ENCODE measurements around the gene CDH13.

CDH13 gene

GRCh38 chr16:82793528-82794245, 166.9 kb downstream of the CDH13 start:
- DNase-seq: no peak

DNA sequence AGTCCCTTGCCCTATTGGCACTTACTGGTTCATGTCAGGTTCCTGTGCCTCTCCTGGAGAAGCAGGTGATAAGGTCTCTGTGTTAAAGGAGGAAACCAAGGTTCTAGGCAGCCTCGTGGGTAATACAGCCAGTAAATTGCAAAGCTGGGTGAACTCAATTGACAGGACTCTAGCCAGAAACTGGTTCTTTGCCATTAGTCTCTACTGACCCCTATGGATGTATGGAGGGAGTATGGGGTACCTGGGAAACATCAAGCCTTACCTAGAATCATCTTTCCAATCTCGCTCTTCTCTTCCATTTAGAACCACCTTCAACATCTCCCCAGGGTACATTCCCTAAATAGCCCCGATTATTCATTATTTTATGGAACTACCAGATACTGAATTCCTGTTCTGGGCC, 169.3 kb downstream of the CDH13 start:
- DNase-seq: no peak

GRCh38 chr16:82801361-82801760, 174.6 kb downstream of the CDH13 start:
- DNase-seq: peak; percentile 2

DNA sequence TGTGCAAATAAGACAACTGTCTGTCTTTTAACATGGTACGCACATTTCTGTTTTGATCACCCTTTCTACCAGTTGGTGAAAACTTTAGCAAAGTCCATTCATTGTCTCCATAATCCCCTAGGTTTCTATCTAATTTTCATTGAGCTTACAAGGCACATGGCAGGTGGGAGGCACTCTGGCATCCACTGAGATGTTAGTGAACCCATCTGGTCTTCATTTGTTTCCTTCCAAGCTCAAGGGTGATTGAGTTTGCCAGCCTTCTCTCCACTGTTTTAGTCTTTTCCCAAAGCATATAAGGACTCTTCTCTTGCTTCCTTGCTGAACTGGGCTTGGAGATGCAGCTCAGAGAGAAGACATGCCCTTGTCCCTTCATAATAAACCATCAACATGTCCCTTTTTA, 179.1 kb downstream of the CDH13 start:
- DNase-seq: no peak

DNA sequence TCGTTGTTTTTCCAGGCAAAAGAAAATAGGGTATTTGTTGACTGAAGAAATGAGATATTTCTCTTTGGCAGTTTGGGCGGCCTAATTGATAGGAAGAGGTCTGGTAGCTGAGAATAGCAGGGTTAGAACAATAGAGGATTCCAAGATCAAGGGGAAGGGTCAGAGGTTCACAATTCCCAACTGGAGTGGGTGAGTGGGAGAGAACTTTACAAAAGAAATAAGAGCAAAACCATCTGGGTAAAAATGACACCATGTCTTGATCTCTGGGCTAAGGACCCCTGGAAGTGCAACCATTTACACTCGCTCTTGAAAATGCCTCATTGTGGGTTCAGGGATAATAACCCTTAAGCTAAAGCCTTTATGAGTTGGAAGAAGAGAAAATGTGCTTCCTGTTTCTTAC, 180.5 kb downstream of the CDH13 start:
- DNase-seq: no peak

- no peak for DNase-seq
Measured at GRCh38 chr16:82808036-82808435, 181.3 kb downstream of the CDH13 start.

DNA sequence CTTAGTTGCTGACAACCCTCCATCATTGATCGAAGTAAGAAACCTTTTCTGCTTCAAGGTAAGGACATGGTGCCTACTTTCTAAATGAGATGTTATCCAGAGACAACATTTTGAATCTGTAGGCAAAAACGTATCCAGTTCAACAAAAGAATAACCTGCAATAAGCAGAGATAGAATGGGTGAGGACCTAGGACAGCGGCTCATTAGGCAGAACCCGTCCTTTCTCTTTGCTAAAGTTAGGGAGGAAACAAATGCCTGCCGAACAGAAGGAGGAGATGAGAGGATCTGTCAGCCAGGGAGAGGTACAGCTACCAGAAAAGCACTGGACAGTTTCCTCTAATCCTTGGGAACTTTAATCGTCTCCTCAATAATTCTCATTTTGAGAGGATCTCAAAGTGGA, 183.3 kb downstream of the CDH13 start:
- DNase-seq: no peak

DNA sequence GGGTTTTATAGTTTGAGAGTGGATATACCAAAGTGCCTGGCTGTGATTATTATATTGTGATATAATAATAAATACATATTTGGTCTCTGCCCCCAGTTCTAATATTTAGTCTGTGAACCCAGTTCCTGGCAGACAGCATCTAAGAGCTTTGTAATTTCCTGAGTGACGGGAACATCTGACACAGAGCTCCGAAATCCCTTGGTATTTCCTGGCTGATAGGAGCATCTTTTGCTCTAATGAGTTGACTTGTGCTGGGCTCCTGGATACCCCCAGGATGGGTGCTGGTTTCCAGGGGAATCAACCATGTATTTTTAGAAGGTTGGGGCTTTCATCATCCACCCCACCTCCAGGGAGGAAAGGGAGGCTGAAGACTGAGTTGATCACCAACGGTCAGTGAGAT, 187.3 kb downstream of the CDH13 start:
- DNase-seq: no peak

DNA sequence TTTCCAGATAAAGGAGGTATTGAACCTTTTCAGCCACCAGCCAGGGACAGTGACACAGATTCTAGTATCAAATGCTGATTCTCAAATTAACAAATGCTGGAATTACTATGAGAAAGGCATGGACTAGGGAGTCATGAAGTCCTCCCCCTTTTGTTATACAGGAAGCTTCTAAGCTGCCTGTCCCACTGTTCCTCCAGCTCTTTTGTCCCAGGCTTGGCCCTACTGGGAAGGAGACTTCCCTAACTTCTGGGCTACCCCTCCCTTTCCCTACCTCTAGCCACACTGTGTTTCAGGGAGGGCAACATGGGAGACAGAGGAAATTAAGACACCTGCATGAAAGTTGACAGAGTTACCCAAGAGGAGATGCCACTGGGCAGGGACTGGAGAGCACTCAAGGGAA, 192.5 kb downstream of the CDH13 start:
- no peak for DNase-seq

DNA sequence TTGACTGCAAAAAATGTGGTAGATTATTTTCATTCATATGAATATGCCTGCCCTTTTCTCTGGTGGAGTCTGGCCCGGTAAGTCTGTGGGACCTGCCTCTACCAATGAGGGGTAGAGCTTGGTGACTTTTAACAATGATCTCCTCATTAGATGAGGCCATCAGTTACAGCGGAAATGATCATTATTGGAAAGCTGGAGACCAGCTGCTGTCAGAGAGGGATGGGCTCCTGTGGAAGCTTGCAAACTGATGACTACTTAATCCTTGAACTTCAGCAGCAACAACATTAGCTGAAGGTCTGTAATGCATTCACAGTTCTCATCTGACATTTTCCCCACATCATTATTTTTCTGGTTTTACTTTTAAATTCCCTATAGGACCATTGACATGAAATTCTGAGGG, 194.1 kb downstream of the CDH13 start:
- DNase-seq: no peak

GRCh38 chr16:82824408-82824807, 197.6 kb downstream of the CDH13 start:
- no peak for DNase-seq

- no peak for DNase-seq
Measured at GRCh38 chr16:82829301-82829700, 202.5 kb downstream of the CDH13 start.

DNA sequence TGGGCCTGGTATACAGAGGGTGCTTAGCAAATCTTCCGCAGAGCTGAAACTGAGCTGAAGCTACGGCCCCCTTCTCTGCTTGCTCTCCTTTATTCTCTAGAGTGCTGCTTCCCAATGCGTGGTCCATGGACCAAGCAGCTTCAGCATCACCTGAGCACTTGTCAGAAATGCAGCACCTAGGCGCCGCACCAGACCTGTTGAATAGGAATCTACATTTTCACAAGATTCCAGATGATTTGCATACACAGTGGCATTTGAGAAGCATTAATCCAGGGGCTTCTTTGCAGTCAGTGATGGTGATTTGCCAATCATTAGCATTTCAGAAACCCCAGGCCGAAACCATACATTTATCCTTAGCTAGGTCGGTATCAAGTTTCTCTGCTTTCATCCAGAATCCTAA, 204.2 kb downstream of the CDH13 start:
- no peak for DNase-seq

- no peak for DNase-seq
Measured at GRCh38 chr16:82832821-82833220, 206.1 kb downstream of the CDH13 start.

- DNase-seq: no peak
Measured at GRCh38 chr16:82833378-82833993, 206.7 kb downstream of the CDH13 start.

DNA sequence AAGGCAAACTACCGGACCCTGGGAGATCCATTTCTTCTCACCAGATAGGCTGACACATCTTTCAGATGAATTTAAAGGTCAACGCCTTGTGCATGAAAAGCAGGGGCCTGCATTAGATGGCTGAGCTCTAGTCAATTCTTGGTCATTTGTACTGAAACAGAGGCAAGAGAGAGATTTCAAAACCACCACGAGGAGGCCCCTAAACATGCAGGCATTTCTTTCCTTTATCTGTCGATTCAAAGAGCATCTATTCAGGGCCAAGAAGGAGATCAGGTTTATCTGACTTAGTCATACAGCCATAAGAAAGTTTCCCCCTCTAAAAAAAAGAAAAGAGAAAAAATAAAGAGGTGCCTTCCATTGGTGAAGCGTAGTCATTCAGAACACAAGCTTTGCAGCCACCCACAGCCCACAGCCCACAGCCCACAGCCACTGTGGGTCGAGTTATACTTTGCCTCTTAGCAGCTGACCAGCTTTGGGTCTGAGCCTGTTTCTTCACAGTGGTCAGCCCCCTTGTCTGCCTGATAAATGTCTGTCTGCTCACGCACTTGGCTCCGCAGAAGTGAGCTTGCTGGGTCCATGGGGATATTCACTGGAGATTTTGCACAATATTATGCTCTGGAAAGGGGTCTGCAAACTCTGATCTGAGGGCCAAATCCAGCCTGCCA, 207.5 kb downstream of the CDH13 start:
- DNase-seq: no peak

DNA sequence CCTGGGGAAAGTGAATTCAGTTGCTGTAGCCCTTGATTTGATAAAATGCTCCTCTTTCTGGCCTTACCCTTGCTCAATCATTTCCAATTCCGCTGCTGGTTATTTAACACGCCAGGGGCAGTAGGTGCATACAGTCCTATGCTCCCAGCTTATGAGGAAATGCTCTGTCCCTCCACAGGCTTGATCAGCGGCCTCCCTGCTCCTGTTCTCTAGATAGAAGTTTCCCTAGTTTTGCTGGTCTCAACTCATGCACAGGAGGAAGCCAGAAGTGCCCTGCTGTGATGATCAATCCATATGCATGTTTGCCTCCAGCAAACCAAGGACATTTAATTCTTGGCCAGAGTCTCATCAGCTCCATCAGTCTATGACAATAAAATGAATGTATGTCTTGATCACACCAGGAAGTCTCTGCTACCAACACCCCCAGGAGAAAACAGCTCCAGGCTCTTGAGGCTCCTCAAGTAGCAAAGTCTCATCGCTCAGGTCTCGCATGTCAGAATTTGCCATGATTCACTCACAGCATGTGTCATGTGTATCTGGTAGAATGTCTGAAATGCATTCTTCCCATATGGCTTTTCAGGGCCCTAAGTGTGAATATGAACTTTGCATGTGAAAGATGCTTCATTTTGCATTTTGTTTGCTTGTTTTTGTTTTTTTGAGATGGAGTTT, 208.9 kb downstream of the CDH13 start:
- DNase-seq: no peak

DNA sequence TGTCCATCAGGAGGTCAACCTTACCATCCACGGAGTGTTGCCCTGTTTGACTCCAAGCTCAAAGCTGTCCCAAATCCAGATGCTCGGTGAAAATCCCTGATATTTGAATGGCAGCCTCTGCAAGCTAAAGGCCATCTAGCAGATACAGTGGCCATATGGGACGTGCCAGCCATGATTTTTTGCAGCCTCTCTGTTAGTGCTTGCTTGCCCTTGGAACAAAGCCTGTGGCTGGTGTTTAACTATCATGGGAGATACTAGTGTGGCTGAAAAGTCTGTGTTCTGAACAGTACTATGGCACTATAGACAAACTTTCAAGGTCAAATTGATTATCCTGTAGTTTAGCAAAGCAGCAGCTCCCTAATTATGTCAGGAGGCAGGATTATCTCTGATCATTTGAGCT, 214.3 kb downstream of the CDH13 start:
- DNase-seq: no peak

- DNase-seq: no peak
Measured at GRCh38 chr16:82843606-82844271, 217.0 kb downstream of the CDH13 start.

GRCh38 chr16:82845116-82845515, 218.3 kb downstream of the CDH13 start:
- DNase-seq: no peak

DNA sequence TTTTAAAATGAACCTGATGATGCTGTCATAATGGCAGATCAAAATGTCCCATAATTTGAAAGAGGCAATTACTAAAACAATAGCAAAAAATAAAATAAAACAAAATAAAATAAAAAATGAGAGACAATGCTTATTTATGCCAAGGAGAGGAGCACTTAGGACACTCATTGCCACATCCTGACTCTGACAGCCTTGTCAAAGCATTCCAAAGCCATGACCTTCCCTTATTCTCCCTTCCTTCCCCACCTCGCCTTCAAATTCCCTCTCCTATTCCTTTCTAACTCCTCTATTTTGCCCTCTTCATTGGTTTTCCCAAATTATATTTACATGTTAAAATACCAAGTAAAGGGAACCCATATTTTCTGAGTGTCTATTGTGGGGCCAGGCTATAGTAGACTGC, 220.0 kb downstream of the CDH13 start:
- no peak for DNase-seq

DNA sequence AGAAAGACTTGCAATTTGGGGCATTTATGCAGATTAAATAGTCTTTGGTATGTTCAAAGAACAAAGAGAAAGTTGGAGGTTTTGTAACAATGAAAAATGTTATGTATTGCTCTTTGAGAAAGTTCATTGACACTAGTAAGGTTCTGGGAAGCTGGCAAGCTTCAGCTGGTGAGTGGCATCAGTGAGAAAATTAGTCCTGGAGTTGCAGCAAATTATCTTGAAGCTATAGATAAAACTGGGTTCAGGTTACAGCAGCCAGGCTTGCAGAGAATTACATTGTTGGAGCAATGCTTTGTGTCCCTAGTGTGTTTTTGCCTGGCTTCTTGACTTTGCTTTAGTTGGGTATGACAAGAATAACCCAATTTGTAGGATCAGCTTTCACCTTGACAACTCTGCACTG, 221.2 kb downstream of the CDH13 start:
- no peak for DNase-seq

DNA sequence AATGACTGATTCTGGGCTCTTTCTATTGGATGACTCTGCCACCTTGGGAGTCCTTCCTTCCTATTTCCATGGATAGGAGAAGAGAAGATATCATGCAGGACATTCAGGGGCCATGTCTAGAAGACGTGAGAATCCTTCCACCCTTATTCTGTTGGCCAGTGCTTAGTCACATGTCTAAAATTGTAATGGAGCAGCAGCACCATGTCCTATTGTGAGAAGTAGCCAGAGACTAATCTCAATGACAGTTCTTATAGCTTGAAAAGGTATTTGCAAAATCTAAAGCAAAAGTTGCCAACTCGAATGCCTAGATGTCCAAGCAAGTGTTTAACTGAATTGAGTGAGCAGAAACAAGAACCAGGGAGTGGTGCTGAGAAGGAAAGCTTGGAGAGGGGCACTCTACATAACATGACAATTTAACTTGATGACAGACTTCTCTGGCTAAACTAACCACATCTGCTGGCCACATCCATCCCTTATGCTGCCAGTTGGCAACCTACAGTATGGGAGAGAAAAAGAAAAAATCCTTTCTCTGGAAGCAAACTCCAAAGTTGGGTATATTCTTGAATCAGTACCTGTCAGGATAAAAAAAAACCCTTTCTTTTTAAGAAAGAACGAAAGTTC, 225.7 kb downstream of the CDH13 start:
- no peak for DNase-seq
